A673 (cell line): ENCODE measurements around the gene SNRNP40.

Source experiments
- CTCF ChIP-seq: fragments of 300-800, 200-600 bp; sonication (generic); conservative IDR thresholded peaks from 2 replicates; pipeline ENCODE4 v1.5.1; 2017; ENCODE audit warnings: low read depth, mild to moderate bottlenecking, antibody characterized with exemption, low read length, moderate library complexity, mixed read lengths
- EZH2 ChIP-seq: fragments of 200-600 bp; sonication (generic); IDR thresholded peaks from 2 replicates; pipeline ENCODE4 v1.6.1; 2017; ENCODE audit warnings: borderline replicate concordance, low read depth, mild to moderate bottlenecking, mixed read lengths, antibody characterized with exemption, low read length; ENCODE audit not compliant: poor library complexity, severe bottlenecking

GRCh38 chr1:31249854-31250253 is 46.7 kb downstream of the SNRNP40 start:
- no peak for TF ChIP-seq CTCF
- no peak for TF ChIP-seq EZH2
